ENCODE results near the gene ST6GALNAC3.

Gene ST6GALNAC3

GRCh38 chr1:76288758-76289483 is 214.4 kb downstream of the ST6GALNAC3 start:
- DNase-seq (ENCODE audit: low spot score) = no peak

GRCh38 chr1:76289692-76290091 is 215.1 kb downstream of the ST6GALNAC3 start:
- DNase-seq (ENCODE audit: low spot score) = no peak

- DNase-seq (ENCODE audit: low spot score) = no peak
Observed at GRCh38 chr1:76290271-76290670, 215.7 kb downstream of the ST6GALNAC3 start.

DNA sequence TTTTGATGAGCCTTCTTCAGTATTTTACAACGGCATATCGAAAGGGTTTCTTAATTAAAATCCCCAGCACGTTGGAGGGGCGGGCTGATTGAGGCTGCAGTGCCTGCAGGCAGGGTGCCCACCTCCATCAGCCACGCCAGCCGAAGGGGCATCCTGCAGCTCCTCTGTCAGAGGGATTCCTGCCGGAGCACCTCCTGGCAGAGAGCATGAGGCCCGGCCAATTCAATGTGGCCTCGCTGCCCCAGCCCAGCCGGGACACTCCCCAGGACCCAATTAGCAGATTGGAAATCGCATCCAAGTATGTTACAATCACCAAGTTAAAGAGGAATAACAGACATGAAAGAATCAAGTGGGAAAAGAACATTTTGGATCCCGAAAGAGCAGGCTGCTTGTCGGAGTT is 216.6 kb downstream of the ST6GALNAC3 start:
- peak; percentile 26 for DNase-seq (ENCODE audit: low spot score)

DNA sequence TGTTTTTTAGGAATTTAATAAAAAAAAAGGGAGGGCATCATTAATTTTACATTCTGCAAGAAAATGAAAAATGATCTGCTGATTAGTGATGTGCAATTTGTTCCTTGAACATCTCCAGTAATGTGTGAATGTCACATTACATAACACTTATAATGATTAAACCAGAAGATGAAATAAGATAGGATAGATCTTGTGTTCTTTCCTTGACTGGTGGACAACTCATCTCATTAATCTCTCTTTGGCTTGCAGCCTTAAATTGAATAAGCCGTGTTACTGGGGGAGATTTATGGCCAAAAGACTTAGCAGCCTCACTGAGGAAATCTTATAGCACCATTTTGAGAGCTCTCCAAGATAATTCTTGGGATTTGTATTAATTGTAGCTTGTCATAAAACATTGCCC is 217.2 kb downstream of the ST6GALNAC3 start:
- DNase-seq (ENCODE audit: low spot score) = no peak

GRCh38 chr1:76292418-76293184 is 218.1 kb downstream of the ST6GALNAC3 start:
- DNase-seq (ENCODE audit: low spot score) = no peak

GRCh38 chr1:76293831-76294230 is 219.3 kb downstream of the ST6GALNAC3 start:
- no peak for DNase-seq (ENCODE audit: low spot score)

DNA sequence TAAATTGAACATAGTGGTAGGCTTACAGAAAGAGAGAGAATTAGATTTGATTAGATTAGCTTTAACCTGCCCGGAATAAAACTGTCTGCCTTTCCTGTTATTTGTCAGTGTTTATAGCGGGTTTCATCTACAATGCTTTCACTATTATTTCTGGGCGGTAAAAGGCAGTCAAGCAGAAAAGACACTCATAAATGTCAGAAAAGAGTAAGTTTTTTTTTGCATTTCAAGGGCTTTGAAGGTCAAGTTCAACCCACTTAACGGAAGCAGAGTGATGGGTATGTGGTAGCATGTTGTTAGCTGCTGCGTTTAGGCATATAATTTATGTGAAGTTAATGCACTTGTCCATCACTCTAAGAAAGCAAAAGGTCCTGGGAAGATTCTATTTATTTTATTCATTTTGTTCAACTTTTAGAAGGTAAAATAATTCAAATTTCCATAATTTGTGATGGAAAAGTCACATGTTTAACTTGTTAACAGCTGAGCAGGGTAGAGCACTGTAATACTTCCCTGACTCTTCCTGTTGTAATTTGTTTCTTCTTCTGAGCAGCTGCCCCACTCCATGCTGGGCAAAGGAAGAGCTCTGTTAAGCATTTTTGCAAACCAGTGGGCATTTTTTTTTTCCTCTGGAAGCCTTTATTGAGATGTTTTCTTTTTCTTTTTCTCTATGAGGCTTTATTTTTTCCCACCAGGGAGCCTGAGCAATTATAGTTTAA is 220.1 kb downstream of the ST6GALNAC3 start:
- no peak for DNase-seq (ENCODE audit: low spot score)

GRCh38 chr1:76298399-76298798 is 223.9 kb downstream of the ST6GALNAC3 start:
- DNase-seq (ENCODE audit: low spot score) = no peak

GRCh38 chr1:76299036-76299435 is 224.5 kb downstream of the ST6GALNAC3 start:
- no peak for DNase-seq (ENCODE audit: low spot score)

DNA sequence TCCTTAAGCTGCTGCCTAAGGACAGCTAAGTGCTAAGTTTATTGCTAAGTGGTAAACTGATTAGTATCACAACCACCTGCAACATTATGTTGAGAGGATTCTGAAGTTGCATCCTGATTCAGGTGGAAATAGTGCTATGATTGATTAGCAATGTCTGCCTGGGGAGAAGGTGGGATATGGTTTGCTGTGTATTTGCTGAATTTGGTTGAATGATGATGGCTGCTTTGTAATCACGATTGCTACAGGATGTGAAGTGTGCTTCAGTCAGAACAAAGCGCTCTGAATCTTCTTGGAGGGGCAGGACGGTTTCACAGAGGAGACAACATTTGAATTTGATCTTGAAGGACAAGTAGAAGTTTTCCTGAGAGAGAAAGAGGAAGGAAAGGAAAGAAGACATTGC is 226.0 kb downstream of the ST6GALNAC3 start:
- DNase-seq (ENCODE audit: low spot score) = no peak

DNA sequence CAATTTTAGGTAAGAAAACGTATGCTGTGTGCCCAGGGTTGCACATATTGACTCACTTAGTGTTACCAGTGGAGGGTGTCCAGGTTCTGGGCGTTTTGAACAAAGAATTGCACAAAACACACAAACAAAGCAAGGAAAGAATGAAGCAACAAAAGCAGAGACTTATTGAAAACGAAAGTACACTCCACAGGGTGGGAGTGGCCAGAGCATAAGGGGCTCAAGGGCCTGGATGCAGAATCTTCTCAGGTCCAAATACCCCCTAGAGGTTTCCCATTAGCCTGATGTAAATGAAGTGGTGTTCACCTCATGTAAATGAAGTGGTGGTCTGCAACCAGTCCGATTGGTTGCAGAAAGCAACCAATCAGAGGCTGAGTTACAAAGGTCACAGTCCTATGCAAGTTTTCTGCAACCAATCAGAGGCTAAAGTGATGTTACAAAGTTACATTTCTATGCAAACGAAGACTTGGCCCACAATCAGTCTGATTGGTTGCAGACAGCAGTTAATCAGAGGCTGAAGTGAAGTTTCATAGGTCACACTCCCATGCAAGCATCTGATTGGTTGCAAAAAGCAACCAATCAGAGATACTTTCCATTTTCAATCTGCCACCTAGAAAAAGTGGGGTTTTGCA is 228.3 kb downstream of the ST6GALNAC3 start:
- DNase-seq (ENCODE audit: low spot score) = no peak

GRCh38 chr1:76303340-76303717 is 228.8 kb downstream of the ST6GALNAC3 start:
- no peak for DNase-seq (ENCODE audit: low spot score)

DNA sequence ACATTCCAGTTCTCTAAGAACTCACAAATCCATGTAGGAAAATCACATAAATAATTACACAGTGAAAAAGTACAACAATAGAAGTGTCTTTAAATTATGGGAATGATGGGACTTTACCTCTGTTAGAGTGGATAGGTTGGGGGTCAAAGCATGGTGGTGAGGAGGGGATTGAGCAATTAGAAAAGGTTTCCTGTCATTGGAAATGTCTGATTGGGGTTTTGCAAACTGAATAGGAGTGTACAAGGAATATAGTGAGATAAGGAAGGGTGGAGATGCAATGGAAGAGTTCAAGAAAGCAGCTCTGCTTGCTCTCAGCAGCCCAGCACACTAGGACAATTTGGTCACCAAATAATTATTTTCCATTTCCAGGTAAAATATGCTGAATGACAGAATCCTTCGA is 238.8 kb downstream of the ST6GALNAC3 start:
- DNase-seq (ENCODE audit: low spot score) = no peak

- no peak for DNase-seq (ENCODE audit: low spot score)
Observed at GRCh38 chr1:76314730-76315129, 240.2 kb downstream of the ST6GALNAC3 start.

DNA sequence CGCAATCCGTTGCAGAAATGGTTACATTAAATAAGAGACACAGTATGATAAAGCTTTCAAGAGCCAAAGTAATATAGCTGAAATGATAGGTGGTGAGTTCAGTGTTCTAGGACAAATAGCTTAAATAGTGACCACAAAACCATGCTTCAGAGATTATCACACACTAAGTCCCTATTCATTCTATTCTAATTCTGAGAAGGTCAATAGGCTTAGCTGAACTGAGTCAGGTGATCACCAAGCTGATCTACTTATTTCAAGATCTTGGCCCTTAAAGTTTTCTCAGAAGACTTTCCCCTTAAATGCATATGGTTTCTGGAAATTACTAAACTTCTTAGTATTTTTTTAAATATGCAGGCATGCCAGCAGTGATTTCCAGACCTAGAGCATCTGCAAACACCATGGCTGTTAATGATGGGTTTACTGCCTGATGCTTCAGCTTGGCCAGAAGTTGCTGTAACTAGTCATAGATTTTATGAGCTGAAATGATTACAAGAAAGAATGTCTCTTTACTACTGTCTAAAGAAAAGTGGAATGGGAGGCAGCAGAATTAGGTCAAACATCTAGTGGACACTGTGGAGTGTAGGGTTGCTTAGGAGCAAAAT is 242.9 kb downstream of the ST6GALNAC3 start:
- no peak for DNase-seq (ENCODE audit: low spot score)

DNA sequence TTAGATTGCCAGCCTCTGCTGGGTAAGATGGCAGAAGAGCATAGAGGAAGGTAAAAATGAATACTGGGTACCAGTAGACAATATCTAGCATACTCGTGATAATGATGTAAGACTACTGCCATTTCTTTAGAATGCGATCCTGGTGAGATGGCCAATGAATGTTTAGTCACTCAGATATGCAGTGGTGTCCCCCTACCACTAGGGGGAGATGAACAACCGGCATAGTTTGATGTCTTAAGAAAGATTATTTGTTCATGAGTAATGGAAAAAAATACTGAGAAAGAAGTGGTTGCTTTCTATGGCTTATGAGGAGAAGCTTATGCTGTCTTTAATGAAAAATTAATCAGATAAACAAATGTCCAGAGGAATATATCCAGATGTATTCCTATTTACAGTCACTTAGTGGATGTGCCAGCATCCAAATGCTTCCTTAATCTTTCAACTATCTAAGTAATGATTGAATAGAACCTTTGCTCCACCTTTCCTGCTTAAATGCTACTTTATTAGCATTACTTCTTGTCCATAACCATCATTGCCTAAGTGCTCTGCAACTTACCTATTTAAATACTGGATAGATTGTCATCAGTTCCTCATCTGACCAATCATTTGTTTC is 256.6 kb downstream of the ST6GALNAC3 start:
- peak; percentile 64 for DNase-seq (ENCODE audit: low spot score)

- no peak for DNase-seq (ENCODE audit: low spot score)
Observed at GRCh38 chr1:76335882-76336281, 261.3 kb downstream of the ST6GALNAC3 start.

DNA sequence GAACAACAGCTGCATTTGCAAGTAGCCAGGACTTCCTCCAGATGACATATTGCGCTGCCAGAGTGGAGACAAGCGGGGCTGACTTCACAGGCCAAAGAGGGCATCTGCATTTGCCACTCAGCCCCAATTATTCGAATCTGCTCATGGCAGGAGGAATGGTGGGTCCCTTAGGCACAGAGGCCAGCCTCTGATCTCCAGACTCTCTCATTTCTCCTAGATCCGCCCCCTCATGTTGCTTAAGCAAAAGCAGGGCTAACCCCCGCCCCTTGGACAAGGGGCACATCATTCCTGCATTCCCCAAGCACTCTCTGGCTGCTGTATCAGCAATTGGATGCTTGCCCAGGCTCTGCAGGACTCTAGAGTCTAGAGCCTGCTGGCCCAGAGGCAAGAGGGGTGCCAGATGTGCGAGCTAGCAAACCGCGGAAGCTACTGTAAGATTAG is 262.4 kb downstream of the ST6GALNAC3 start:
- DNase-seq (ENCODE audit: low spot score) = no peak

- no peak for DNase-seq (ENCODE audit: low spot score)
Observed at GRCh38 chr1:76337542-76338219, 263.1 kb downstream of the ST6GALNAC3 start.

GRCh38 chr1:76340056-76340455 is 265.5 kb downstream of the ST6GALNAC3 start:
- DNase-seq (ENCODE audit: low spot score) = no peak

All from cerebellar cortex (tissue), 1 donor.